ENCODE data around the gene GLCCI1.

- no peak for TF ChIP-seq POLR2AphosphoS5 (IDR thresholded peaks at IDR 0.05; ENCODE audit: borderline replicate concordance, low read depth, low read length)
- no peak for TF ChIP-seq EZH2 (IDR thresholded peaks at IDR 0.05)
Measured at GRCh38 chr7:8133188-8133848, 164.7 kb downstream of the GLCCI1 start.

Measured in SK-N-MC (cell line).